ENCODE measurements around the gene GNAQ.

DNA sequence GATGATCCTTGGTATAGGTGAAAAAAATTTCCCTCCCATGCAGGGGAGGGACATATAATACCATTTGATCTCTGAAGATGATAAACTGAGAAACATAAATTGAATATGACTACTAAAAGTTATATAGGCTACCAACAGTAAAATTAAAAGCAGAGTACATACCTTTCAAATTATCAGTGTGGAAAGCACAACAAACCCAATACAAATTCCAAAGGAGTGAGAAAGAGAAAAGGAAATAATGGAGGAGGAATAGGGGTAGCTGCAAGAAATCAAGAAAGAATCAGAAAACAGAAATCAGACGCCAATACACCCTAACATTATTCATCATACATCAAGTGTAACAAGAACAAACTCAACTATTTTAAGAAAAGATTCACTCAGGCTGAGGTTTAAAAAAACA lies 17.7 kb downstream of the GNAQ start:
- TF ChIP-seq, protein P1, sequence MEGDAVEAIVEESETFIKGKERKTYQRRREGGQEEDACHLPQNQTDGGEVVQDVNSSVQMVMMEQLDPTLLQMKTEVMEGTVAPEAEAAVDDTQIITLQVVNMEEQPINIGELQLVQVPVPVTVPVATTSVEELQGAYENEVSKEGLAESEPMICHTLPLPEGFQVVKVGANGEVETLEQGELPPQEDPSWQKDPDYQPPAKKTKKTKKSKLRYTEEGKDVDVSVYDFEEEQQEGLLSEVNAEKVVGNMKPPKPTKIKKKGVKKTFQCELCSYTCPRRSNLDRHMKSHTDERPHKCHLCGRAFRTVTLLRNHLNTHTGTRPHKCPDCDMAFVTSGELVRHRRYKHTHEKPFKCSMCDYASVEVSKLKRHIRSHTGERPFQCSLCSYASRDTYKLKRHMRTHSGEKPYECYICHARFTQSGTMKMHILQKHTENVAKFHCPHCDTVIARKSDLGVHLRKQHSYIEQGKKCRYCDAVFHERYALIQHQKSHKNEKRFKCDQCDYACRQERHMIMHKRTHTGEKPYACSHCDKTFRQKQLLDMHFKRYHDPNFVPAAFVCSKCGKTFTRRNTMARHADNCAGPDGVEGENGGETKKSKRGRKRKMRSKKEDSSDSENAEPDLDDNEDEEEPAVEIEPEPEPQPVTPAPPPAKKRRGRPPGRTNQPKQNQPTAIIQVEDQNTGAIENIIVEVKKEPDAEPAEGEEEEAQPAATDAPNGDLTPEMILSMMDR (IDR thresholded peaks at IDR 0.05), result no peak
- TF ChIP-seq FOXK1 (CRISPR knock-in tag; IDR thresholded peaks at IDR 0.05) (no peak), NR3C1 (CRISPR knock-in tag; conservative IDR thresholded peaks at IDR 0.05; ENCODE audit: low read depth) (no peak), JUN (CRISPR knock-in tag; IDR thresholded peaks at IDR 0.05) (no peak)
- TF ChIP-seq, protein P2, sequence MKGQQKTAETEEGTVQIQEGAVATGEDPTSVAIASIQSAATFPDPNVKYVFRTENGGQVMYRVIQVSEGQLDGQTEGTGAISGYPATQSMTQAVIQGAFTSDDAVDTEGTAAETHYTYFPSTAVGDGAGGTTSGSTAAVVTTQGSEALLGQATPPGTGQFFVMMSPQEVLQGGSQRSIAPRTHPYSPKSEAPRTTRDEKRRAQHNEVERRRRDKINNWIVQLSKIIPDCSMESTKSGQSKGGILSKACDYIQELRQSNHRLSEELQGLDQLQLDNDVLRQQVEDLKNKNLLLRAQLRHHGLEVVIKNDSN (CRISPR knock-in tag; IDR thresholded peaks at IDR 0.05), result no peak
- TF ChIP-seq, protein P3, sequence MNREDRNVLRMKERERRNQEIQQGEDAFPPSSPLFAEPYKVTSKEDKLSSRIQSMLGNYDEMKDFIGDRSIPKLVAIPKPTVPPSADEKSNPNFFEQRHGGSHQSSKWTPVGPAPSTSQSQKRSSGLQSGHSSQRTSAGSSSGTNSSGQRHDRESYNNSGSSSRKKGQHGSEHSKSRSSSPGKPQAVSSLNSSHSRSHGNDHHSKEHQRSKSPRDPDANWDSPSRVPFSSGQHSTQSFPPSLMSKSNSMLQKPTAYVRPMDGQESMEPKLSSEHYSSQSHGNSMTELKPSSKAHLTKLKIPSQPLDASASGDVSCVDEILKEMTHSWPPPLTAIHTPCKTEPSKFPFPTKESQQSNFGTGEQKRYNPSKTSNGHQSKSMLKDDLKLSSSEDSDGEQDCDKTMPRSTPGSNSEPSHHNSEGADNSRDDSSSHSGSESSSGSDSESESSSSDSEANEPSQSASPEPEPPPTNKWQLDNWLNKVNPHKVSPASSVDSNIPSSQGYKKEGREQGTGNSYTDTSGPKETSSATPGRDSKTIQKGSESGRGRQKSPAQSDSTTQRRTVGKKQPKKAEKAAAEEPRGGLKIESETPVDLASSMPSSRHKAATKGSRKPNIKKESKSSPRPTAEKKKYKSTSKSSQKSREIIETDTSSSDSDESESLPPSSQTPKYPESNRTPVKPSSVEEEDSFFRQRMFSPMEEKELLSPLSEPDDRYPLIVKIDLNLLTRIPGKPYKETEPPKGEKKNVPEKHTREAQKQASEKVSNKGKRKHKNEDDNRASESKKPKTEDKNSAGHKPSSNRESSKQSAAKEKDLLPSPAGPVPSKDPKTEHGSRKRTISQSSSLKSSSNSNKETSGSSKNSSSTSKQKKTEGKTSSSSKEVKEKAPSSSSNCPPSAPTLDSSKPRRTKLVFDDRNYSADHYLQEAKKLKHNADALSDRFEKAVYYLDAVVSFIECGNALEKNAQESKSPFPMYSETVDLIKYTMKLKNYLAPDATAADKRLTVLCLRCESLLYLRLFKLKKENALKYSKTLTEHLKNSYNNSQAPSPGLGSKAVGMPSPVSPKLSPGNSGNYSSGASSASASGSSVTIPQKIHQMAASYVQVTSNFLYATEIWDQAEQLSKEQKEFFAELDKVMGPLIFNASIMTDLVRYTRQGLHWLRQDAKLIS (CRISPR knock-in tag; IDR thresholded peaks at IDR 0.05; ENCODE audit: borderline replicate concordance), result no peak
- TF ChIP-seq, protein P4, sequence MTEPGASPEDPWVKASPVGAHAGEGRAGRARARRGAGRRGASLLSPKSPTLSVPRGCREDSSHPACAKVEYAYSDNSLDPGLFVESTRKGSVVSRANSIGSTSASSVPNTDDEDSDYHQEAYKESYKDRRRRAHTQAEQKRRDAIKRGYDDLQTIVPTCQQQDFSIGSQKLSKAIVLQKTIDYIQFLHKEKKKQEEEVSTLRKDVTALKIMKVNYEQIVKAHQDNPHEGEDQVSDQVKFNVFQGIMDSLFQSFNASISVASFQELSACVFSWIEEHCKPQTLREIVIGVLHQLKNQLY (CRISPR knock-in tag; IDR thresholded peaks at IDR 0.05), result no peak

All from WTC11 (cell line).